Measurements from ENCODE around the gene MRPL53. TPM values are rescaled to one million over a fixed set of nuclear protein-coding genes. Genes with fewer than 3 reads are reported as not detected.

MRPL53 gene
- total and polyA plus RNA-seq, 4 donors: 12.6 to 72.5 (median 36.1) TPM

DNA sequence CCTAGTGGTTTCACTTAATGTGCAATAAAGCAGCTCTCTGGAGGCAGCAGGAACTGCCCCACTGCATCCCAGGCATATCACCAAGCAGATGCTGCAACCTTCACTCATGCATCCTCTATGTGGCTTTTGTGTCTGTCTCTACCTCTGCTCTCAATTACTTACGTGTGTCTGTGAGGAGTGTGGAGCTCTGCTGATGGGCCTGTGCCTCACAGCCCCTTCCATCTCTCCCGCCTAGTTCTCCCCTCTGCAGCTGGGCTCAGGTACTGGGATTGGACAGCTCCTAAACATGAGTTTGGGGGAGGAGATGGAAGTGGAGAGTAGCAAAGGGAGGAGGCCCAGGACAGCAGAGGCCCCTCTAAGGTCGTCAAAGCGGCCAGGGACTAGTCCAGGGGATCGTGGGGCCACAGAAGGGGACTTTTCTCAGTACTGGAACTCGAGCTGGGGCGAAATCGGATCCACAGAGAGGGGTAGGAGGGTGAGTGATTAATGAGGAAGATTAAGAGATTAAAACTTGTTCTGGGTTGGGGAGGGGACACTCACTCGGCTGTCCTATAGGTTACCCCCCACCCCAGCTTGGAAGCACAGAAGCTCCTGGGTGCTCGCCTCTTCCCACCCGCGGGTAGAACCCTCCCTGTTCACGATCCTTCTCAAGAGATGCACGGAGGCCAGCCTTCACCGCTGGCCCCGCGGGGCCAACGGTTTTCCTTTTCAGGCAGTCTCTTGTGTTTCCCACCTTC is 29.0 kb upstream of the MRPL53 start:
- DNase-seq (ENCODE audit: low spot score): no peak
- H3K27me3 ChIP-seq (ENCODE audit: control insufficient read depth in 4 of 4, insufficient read depth in 4 of 4, low read length in 3 of 4): no peaks in the 10 kb centered on the region
- peaks cover 0 to 6% (median 4%) of the 10 kb centered on the region in 4 donors for H3K36me3 ChIP-seq (ENCODE audit: control insufficient read depth in 4 of 4, insufficient read depth in 3 of 4, low read depth in 1 of 4, low read length in 3 of 4)
- H3K4me3 ChIP-seq (ENCODE audit: low read depth in 1 of 3, low read length in 3 of 3): peak overlapping the region in 2 of 3 donors; percentile 76 to 97
- H3K9ac ChIP-seq (ENCODE audit: low read depth in 1 of 2, low read length in 2 of 2): no peak overlapping the region
- 48% methylated on average over 18 of the region's 18 CpGs for WGBS
- TF ChIP-seq, protein P1, sequence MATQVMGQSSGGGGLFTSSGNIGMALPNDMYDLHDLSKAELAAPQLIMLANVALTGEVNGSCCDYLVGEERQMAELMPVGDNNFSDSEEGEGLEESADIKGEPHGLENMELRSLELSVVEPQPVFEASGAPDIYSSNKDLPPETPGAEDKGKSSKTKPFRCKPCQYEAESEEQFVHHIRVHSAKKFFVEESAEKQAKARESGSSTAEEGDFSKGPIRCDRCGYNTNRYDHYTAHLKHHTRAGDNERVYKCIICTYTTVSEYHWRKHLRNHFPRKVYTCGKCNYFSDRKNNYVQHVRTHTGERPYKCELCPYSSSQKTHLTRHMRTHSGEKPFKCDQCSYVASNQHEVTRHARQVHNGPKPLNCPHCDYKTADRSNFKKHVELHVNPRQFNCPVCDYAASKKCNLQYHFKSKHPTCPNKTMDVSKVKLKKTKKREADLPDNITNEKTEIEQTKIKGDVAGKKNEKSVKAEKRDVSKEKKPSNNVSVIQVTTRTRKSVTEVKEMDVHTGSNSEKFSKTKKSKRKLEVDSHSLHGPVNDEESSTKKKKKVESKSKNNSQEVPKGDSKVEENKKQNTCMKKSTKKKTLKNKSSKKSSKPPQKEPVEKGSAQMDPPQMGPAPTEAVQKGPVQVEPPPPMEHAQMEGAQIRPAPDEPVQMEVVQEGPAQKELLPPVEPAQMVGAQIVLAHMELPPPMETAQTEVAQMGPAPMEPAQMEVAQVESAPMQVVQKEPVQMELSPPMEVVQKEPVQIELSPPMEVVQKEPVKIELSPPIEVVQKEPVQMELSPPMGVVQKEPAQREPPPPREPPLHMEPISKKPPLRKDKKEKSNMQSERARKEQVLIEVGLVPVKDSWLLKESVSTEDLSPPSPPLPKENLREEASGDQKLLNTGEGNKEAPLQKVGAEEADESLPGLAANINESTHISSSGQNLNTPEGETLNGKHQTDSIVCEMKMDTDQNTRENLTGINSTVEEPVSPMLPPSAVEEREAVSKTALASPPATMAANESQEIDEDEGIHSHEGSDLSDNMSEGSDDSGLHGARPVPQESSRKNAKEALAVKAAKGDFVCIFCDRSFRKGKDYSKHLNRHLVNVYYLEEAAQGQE (IDR thresholded peaks at IDR 0.05): peak; percentile 93
- TF ChIP-seq, protein P2, sequence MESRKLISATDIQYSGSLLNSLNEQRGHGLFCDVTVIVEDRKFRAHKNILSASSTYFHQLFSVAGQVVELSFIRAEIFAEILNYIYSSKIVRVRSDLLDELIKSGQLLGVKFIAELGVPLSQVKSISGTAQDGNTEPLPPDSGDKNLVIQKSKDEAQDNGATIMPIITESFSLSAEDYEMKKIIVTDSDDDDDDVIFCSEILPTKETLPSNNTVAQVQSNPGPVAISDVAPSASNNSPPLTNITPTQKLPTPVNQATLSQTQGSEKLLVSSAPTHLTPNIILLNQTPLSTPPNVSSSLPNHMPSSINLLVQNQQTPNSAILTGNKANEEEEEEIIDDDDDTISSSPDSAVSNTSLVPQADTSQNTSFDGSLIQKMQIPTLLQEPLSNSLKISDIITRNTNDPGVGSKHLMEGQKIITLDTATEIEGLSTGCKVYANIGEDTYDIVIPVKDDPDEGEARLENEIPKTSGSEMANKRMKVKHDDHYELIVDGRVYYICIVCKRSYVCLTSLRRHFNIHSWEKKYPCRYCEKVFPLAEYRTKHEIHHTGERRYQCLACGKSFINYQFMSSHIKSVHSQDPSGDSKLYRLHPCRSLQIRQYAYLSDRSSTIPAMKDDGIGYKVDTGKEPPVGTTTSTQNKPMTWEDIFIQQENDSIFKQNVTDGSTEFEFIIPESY (IDR thresholded peaks at IDR 0.05): no peak
- peaks cover 24 to 87% (median 72%) of the 10 kb centered on the region in 4 donors for H3K4me1 ChIP-seq (ENCODE audit: control insufficient read depth in 4 of 4, insufficient read depth in 4 of 4, low read length in 3 of 4)
- no peaks in the 10 kb centered on the region for H3K9me3 ChIP-seq (ENCODE audit: control insufficient read depth in 4 of 4, low read length in 3 of 4)
- H3K27ac ChIP-seq (ENCODE audit: low read depth in 1 of 2, low read length in 2 of 2): peak overlapping the region in 1 of 2 donors; percentile 93

DNA sequence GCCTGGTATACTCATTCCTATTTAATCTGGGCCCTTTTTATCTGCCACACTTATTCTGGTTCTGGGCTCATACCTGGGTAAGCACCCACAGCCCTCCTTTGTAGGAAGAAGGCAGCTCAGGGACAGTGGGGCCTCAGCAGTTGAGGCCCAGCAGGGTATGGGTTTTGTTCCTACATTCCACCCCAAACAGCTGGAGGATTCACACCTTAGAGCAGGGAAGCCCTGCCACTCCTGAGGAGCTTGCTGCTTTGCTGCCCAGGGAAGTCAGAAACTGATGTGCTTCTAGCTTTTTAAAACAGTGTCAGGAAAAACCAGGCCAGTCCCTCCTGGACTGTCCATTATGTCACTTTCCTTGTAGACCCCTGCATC is 28.1 kb upstream of the MRPL53 start:
- no peak overlapping the region for H3K27ac ChIP-seq (ENCODE audit: low read depth in 1 of 2, low read length in 2 of 2)
- no peaks in the 10 kb centered on the region for H3K27me3 ChIP-seq (ENCODE audit: control insufficient read depth in 4 of 4, insufficient read depth in 4 of 4, low read length in 3 of 4)
- H3K36me3 ChIP-seq (ENCODE audit: control insufficient read depth in 4 of 4, insufficient read depth in 3 of 4, low read depth in 1 of 4, low read length in 3 of 4): peaks cover 0 to 5% (median under 1%) of the 10 kb centered on the region in 4 donors
- peaks cover 22 to 84% (median 69%) of the 10 kb centered on the region in 4 donors for H3K4me1 ChIP-seq (ENCODE audit: control insufficient read depth in 4 of 4, insufficient read depth in 4 of 4, low read length in 3 of 4)
- no peaks in the 10 kb centered on the region for H3K9me3 ChIP-seq (ENCODE audit: control insufficient read depth in 4 of 4, low read length in 3 of 4)
- H3K9ac ChIP-seq (ENCODE audit: low read depth in 1 of 2, low read length in 2 of 2): no peak overlapping the region
- H3K4me3 ChIP-seq (ENCODE audit: low read depth in 1 of 3, low read length in 3 of 3): no peak overlapping the region
- no peak for DNase-seq (ENCODE audit: low spot score)
- TF ChIP-seq, protein P2 (IDR thresholded peaks at IDR 0.05): no peak
- TF ChIP-seq, protein P3, sequence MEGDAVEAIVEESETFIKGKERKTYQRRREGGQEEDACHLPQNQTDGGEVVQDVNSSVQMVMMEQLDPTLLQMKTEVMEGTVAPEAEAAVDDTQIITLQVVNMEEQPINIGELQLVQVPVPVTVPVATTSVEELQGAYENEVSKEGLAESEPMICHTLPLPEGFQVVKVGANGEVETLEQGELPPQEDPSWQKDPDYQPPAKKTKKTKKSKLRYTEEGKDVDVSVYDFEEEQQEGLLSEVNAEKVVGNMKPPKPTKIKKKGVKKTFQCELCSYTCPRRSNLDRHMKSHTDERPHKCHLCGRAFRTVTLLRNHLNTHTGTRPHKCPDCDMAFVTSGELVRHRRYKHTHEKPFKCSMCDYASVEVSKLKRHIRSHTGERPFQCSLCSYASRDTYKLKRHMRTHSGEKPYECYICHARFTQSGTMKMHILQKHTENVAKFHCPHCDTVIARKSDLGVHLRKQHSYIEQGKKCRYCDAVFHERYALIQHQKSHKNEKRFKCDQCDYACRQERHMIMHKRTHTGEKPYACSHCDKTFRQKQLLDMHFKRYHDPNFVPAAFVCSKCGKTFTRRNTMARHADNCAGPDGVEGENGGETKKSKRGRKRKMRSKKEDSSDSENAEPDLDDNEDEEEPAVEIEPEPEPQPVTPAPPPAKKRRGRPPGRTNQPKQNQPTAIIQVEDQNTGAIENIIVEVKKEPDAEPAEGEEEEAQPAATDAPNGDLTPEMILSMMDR (IDR thresholded peaks at IDR 0.05; ENCODE audit: low read depth, low read length, missing input control): no peak
- TF ChIP-seq FOXA1 (IDR thresholded peaks at IDR 0.05) (no peak), SP1 (IDR thresholded peaks at IDR 0.05) (no peak), YY1 (IDR thresholded peaks at IDR 0.05) (no peak), RAD21 (IDR thresholded peaks at IDR 0.05) (no peak), TAF1 (conservative IDR thresholded peaks at IDR 0.05) (no peak), RXRA (IDR thresholded peaks at IDR 0.05) (no peak), JUND (IDR thresholded peaks at IDR 0.05) (no peak), HNF4A (conservative IDR thresholded peaks at IDR 0.05) (no peak)
- TF ChIP-seq, protein P4, sequence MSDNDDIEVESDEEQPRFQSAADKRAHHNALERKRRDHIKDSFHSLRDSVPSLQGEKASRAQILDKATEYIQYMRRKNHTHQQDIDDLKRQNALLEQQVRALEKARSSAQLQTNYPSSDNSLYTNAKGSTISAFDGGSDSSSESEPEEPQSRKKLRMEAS (IDR thresholded peaks at IDR 0.05): no peak
- TF ChIP-seq, protein P1 (IDR thresholded peaks at IDR 0.05): no peak
